Activated CD8-positive, alpha-beta T cell treated with anti-CD3 and anti-CD28 coated beads for 36 hours (primary cell): ENCODE results near the gene WWC1. TPM values are rescaled to one million over a fixed set of nuclear protein-coding genes. Genes with fewer than 3 reads are reported as not detected.

Experiments
- ATAC-seq: fragments of 200-7000 bp; cut with Tn5 transposase; one replicate; pipeline ENCODE4 v1.10.0; 2021; ENCODE audit warnings: mild to moderate bottlenecking, moderate library complexity
- CTCF ChIA-PET: fragments of 350-600 bp; sonication (Branson Sonifier 250); formaldehyde crosslinking; loops from one replicate; lab custom pipeline; 2021; ENCODE audit warnings: antibody characterized with exemption; lab: Charles Lee
- POLR2A ChIA-PET: fragments of 350-600 bp; sonication (Branson Sonifier 250); formaldehyde crosslinking; loops from one replicate; lab custom pipeline; 2021; ENCODE audit warnings: antibody characterized with exemption; lab: Charles Lee
- DNase-seq: peaks from one replicate; pipeline ENCODE4 v3.0.0-alpha.2; 2020
- H3K27ac Mint-ChIP-seq: one replicate; pipeline ENCODE4 v1.8.0; 2021; ENCODE audit warnings: mild to moderate bottlenecking, mixed read lengths
- H3K27me3 Mint-ChIP-seq: one replicate; pipeline ENCODE4 v1.8.0; 2021; ENCODE audit warnings: mixed read lengths
- H3K36me3 Mint-ChIP-seq: one replicate; pipeline ENCODE4 v1.8.0; 2021; ENCODE audit warnings: low read depth, mixed read lengths
- H3K4me1 Mint-ChIP-seq: one replicate; pipeline ENCODE4 v1.8.0; 2021; ENCODE audit warnings: low read depth, mixed read lengths
- H3K4me3 Mint-ChIP-seq: one replicate; pipeline ENCODE4 v1.8.0; 2021; ENCODE audit warnings: mild to moderate bottlenecking, moderate library complexity, mixed read lengths
- H3K9me3 Mint-ChIP-seq: one replicate; pipeline ENCODE4 v1.8.0; 2021; ENCODE audit warnings: mixed read lengths
- intact Hi-C: fragments of 100-400 bp; cut with micrococcal nuclease; formaldehyde crosslinking; loops from one replicate; pipeline ENCODE4 v1.10.0; 2022
- total RNA-seq, 2 experiments: library from RNA; stranded (reverse); gene quantifications; one replicate each; pipeline ENCODE4 v1.2.3, GENCODE V29; 2021
- TF ChIP-seq, protein P1 (sequence below): fragments of 200-600 bp; IDR thresholded peaks from one replicate; pipeline ENCODE4 v1.8.0; 2022; ENCODE audit warnings: antibody characterized with exemption, mild to moderate bottlenecking

WWC1 gene
- total RNA-seq, 2 experiments from 2014 or later: 0.45 to 0.47 TPM

DNA sequence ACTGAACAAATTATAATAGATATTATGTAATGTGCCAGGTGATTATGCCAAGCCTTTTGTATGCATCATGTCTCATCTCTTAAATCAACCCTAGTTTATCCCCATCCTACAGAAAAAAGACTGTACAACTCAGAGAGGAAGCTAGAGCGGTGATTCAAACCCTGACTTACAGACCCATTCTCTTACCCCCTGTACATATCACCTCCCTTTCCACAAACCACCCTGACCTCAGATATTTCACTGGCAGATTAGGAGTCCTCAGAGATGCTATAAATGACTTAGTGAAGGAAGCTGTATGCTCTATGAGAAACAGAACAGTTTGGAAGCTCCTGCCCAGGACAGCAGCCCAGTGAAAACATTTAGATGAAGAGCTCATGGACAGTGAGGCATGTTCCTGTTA is 115.8 kb downstream of the WWC1 start:
- Mint-ChIP-seq H3K4me1 (peaks cover 16% of the 10 kb centered on the region), H3K9me3 (no peaks in the 10 kb centered on the region)
- DNase-seq: no peak

DNA sequence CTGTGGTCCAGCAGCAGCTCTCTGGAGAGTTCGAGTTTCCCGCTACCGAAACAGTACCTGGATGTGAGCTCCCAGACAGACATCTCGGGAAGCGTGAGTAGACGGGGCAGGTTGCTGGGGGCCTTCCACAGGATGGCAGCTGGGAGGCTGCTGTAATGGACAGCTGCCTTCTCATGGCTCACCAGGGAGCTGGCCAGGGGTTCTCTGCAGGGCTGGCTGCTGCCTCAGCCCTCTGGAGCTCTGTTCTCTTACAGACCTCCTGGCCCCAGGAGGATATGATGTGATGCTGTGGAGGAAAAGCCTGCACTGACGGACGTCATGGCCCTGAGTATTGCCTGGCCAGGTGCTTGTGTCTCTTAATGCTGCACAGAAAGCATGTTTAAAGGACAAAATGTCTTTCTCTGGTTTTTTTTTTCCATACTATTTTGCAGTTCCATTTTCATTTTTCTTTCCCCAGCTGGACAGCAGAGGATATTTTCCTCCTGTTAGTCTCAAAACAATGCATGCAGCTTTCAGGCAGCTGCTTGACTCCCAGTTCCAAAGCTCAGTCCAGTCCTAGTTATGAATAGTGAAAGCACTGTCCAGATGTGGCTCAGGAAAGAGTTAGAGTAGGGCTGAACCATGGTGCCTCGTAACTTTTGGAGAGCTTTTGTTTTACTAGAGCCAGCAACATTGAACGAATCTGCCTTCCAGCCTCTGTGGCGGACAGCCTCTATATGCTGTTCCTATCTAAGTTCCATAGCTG is 117.3 kb downstream of the WWC1 start:
- intact Hi-C loops: no loop called here
- Mint-ChIP-seq H3K4me3 (no peak overlapping the region), H3K4me1 (peaks cover 16% of the 10 kb centered on the region), H3K36me3 (no peaks in the 10 kb centered on the region), H3K9me3 (no peaks in the 10 kb centered on the region), H3K27ac (no peak overlapping the region), H3K27me3 (peaks cover 19% of the 10 kb centered on the region)
- ATAC-seq (no peak), DNase-seq (no peak)
- TF ChIP-seq, protein P1, sequence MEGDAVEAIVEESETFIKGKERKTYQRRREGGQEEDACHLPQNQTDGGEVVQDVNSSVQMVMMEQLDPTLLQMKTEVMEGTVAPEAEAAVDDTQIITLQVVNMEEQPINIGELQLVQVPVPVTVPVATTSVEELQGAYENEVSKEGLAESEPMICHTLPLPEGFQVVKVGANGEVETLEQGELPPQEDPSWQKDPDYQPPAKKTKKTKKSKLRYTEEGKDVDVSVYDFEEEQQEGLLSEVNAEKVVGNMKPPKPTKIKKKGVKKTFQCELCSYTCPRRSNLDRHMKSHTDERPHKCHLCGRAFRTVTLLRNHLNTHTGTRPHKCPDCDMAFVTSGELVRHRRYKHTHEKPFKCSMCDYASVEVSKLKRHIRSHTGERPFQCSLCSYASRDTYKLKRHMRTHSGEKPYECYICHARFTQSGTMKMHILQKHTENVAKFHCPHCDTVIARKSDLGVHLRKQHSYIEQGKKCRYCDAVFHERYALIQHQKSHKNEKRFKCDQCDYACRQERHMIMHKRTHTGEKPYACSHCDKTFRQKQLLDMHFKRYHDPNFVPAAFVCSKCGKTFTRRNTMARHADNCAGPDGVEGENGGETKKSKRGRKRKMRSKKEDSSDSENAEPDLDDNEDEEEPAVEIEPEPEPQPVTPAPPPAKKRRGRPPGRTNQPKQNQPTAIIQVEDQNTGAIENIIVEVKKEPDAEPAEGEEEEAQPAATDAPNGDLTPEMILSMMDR: no peak
- CTCF ChIA-PET: no interaction called here
- POLR2A ChIA-PET: no interaction called here

More for the DNA sequence above, 115.8 kb downstream of the WWC1 start:
- TF ChIP-seq, protein P1: no peak
- H3K4me3 Mint-ChIP-seq: no peak overlapping the region
- ChIA-PET CTCF (no interaction called here), POLR2A (no interaction called here)
- H3K27ac Mint-ChIP-seq: no peak overlapping the region
- intact Hi-C loops: no loop called here
- ATAC-seq: peak; percentile 40
- peaks cover 22% of the 10 kb centered on the region for H3K27me3 Mint-ChIP-seq
- H3K36me3 Mint-ChIP-seq: no peaks in the 10 kb centered on the region

DNA sequence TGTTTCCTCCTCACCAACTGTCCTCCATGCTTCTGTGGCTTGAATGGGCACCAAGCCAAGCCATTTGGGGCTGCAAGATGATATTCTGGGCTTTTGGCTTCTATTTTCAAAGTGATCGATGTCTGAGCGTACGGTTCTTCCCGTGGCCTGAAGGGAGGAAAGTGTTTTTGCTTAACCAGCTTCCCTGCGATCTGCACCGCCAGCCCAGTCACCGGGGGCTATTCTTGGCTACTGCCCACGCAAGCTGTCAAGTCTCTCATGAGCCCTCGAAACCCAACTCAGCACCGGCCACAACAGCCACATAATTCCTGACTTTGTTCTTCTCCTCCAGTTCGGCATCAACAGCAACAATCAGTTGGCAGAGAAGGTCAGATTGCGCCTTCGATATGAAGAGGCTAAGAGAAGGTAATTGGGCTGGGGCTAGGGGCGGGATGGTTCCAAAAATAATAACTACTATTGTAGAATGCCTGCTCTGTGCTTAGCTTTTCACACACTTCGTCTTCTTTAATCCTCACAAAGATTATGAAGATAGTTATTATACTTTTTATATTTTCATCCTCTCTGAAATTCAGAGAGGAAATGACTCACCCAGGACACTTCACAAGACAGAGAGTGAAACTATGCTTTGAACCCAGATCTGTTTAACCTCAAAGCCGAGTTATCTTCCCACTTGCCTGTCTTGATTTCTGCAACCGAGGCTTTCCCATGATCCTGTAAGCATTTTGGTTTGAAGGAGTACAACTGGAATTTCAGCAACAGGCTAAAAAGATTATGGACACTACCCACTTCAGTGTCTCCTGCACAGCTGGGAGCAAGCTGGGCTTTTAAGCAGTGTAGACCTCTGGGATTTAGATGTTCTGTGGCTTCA is 118.4 kb downstream of the WWC1 start:
- H3K9me3 Mint-ChIP-seq: no peaks in the 10 kb centered on the region
- DNase-seq: peak; percentile 47
- peaks cover 16% of the 10 kb centered on the region for H3K4me1 Mint-ChIP-seq
- no peaks in the 10 kb centered on the region for H3K36me3 Mint-ChIP-seq
- intact Hi-C loops: no loop called here
- POLR2A ChIA-PET: no interaction called here
- CTCF ChIA-PET: no interaction called here
- peak; percentile 77 for ATAC-seq
- H3K27me3 Mint-ChIP-seq: peaks cover 19% of the 10 kb centered on the region
- no peak overlapping the region for H3K27ac Mint-ChIP-seq
- TF ChIP-seq, protein P1: no peak
- H3K4me3 Mint-ChIP-seq: no peak overlapping the region

DNA sequence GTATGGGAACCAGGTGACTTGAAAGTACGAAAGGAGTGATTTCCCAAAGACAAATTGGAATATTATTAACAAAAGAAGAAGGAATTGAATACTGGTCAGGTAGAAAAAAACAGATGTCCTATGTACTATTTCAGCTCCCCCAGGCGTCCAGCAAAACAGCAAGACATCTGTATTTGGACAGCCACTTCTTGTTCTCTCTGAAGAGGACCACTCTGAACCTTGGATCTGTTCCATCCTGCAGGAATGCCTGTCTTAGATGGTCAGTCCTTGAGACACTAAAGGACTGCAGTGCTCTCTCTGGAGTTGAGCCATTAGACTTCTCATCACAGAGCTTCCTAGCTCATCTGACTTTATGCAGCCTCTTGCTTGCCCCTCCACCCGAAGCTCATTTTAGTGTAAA is 120.4 kb downstream of the WWC1 start:
- DNase-seq (no peak), ATAC-seq (no peak)
- TF ChIP-seq, protein P1: no peak
- Mint-ChIP-seq H3K4me1 (peaks cover 16% of the 10 kb centered on the region), H3K9me3 (no peaks in the 10 kb centered on the region), H3K27me3 (peaks cover 13% of the 10 kb centered on the region), H3K27ac (no peak overlapping the region), H3K36me3 (no peaks in the 10 kb centered on the region), H3K4me3 (no peak overlapping the region)
- intact Hi-C loops: no loop called here
- ChIA-PET POLR2A (no interaction called here), CTCF (no interaction called here)

DNA sequence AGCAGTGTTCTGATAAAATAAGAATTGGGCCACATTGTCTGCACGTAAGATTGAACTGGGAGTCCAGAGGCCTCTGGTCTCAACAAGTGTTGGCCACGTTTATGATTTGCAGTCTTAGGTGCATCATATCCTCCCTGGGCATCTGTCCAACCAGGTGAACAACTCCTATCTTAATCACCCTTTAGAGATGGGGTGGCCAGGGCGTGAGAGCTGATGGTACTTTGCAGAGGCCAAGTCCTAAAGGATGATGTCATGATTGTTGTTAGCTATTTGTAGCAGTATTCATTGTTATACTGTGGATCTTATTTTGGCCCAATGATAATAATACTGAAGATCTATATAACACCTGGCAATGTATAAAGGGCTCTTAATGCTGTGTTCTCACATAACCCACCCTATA is 121.6 kb downstream of the WWC1 start:
- no peak for DNase-seq
- H3K4me3 Mint-ChIP-seq: no peak overlapping the region
- H3K27ac Mint-ChIP-seq: no peak overlapping the region
- no peaks in the 10 kb centered on the region for H3K9me3 Mint-ChIP-seq
- no peaks in the 10 kb centered on the region for H3K36me3 Mint-ChIP-seq
- H3K4me1 Mint-ChIP-seq: peaks cover 16% of the 10 kb centered on the region
- POLR2A ChIA-PET: no interaction called here
- H3K27me3 Mint-ChIP-seq: peaks cover 13% of the 10 kb centered on the region
- ATAC-seq: no peak
- CTCF ChIA-PET: no interaction called here
- intact Hi-C loops: no loop called here
- TF ChIP-seq, protein P1: no peak
